Glomerular endothelial cell (primary cell): Measurements from ENCODE around the gene AHDC1. TPM values are rescaled to one million over a fixed set of nuclear protein-coding genes. Genes with fewer than 3 reads are reported as not detected.
"Not testable (repeated sequence)": the region's sequence is repeated elsewhere in the genome, so short reads cannot be mapped to it uniquely, and the experiment has no call there.

Experiments used
- DNase-seq: peaks from one replicate; pipeline ENCODE4 v3.0.0-alpha.2; 2011; ENCODE audit warnings: low read depth, low spot score; ENCODE audit errors: extremely low read depth
- total RNA-seq: library from RNA; depleted of rRNA; stranded (reverse); fragments of >200 nt; gene quantifications from 2 replicates; pipeline ENCODE4 v1.2.3, GENCODE V29; 2015

Gene AHDC1
- total RNA-seq, 1 donor from 2014 or later, result 44.1 TPM

- DNase-seq, result no peak
Measured at GRCh38 chr1:27633640-27634176, 29.8 kb upstream of the AHDC1 start.

- no peak for DNase-seq
Measured at GRCh38 chr1:27633298-27633610, 29.3 kb upstream of the AHDC1 start.

DNA sequence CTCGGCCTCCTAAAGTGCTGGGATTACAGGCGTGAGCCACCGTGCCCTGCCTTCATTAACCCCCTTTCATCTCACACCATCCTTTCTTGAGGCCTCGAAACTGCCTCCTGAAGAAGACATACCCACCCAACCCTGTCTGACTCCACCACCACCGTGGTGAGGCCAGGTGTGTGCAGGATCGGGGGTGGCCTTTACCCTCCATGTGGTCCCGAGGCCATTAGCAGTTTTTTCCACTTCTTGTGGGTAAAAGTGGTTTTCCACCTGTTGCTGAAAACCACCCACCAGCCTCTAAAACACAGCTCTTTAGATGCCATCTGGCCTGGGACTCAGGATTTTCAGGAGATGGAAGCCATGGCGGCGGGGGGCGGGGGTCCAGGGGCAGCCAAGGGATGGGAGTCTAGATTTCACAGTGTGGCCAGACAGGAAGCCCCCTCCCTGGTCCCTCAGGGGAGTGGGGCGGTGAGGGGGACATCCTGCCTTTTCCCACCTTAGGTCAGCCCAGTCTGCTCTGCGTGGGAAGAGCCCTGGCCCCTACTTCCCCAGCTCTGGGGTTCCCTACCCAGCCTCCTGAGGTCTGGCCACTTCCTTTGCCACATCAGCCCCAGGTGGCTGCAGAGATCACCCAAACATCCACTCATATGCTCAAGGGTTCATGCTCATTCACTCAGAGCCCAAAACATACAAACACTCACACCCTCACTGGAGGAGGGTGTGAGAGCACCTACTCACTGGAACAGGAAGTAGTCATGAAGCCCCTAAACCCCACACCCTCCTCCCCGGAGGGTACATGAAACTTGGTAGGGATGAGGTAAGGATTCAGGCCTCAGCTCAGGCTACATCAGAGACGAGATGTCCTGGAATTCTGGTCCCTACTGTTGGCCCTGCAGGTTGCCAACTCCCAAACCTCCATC lies 28.7 kb upstream of the AHDC1 start:
- DNase-seq, result no peak

DNA sequence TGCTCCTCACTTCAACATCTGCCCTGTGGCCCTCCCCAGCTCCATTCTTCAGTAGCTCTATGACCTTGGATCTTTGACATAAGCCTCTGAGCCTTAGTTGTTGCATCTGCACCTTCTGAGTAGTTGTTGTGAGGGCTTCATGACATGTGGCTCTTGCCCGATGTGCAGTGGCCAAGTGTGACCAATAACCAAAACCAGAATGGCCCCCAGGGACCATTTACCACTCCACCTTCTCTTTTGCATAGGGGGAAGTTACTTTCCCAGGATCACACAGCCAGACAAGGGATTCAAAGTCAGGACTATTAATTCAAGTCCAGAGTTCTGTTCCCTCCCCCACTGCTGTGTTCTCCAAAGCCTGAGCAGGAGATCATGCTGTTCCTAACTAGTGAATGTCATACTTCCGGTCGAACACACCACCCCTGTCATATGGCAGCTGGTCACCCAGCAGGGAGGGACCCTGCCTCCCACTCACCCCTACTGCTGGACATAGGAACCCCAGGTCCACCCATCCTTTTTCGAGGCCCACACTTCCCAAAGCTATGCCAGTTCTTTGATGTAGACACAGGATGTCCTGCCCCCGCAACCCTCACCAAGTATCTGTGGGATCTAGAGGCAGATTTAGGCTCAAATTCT lies 27.0 kb upstream of the AHDC1 start:
- DNase-seq, result no peak

GRCh38 chr1:27628712-27629111 lies 24.8 kb upstream of the AHDC1 start:
- DNase-seq, result no peak

DNA sequence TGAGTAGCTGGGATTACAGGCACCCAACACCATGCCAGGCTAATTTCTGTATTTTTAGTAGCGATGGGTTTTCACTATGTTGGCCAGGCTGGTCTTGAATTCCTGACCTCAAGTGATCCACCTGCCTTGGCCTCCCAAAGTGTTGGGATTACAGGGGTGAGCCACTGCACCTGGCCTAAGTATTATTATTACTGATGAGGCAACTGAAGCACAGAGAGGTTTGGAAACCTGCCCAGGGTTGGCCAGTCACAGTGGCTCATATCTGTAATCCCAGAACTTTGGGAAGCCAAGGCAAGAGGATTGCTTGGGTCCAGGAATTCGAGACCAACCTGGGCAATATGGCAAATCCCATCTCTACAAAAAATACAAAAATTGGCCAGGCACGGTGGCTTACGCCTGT lies 23.8 kb upstream of the AHDC1 start:
- DNase-seq, result not testable (repeated sequence)

DNA sequence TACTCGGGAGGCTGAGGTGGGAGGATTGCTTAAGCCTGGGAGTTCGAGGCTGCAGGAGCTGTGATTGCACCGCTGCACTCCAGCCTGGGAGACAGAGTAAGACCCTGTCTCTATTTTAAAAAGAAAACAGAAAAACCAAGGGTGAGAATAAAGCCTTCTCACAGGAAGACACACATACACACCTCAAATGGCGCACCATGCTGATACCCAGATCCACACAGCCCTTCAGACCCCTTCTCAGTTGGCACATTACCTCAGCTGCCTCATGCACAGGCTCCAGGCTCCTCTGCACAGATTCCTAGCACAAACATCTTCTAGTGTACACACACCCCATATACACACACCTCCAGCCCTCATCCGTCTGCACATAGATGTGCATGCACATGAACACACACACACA lies 23.1 kb upstream of the AHDC1 start:
- no peak for DNase-seq

DNA sequence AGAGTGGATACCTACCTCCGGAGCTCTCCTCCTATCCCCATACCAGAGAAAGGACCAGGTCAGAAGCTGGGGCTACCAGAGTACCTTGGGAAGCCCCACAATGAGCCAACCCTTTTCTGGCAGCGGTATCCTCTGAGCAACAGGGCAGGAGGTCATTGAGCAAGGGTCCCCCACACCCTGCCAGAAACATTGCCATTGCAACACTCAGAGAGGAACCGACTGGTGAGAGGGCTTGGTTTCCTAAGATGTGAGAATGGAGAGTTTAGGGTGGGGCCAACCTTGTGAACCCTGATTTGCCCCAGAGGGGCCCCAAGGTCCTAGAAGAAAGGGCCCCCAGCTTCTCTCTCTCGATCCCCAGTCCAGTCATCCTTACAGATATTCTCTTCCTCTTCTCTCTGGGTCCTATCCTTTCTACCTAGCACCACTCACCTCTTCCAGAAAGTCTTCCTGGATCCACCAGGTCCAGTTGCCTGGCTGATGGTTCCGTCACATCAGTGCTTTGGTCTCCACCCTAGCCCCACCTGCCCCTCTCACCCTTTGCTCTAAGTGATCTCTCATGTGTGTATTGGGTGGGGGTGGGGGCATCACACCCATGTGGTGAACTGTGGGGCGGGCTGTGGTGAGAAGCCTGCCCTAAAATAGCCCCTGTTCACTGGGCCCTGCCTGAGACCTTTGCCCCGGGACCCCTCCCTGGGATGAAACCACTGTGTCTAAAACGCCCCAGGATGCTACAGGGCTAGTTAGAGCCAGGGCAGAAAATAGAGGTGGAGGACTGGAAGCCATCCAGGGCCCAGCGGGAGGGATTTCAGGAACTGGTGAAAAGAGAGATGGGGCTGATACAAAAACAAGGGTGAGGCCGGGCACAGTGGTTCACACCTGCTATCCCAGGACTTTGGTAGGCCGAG lies 22.3 kb upstream of the AHDC1 start:
- DNase-seq, result no peak

DNA sequence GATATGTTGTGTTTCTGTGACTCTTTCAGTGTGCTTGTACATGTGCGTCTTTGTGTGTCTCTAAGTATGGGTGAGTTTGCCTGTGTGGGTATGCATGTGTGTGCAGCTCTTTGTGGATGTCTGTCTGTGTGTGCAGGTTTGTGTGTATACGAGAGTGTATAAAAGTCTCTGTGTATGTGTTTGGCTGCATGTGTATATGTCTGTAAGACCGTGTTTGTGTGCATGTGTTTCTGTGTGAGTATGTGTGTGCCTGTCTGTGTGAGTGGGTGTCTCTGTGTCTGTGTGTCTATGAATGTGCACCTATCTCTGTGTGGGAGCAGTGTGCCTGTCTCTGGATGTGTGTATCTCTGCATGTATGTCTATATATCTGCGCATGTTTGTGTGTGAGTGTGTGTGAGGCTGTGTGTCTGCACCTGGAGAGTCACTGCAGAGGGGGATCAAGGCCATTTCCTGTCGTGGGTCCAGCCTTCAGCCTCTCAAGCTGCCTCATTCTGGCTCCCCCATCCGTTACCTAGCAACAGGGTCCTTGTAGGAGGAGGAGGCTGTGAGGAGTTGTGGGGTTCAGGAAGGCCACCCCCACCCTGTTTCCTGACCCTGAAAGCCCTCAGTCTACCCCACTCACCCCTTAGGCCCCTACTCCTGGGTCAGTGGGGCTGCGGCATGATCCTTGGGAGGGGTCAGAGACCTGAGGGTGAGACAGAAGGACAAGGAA lies 20.7 kb upstream of the AHDC1 start:
- no peak for DNase-seq

- DNase-seq, result no peak
Measured at GRCh38 chr1:27623327-27624212, 19.6 kb upstream of the AHDC1 start.

DNA sequence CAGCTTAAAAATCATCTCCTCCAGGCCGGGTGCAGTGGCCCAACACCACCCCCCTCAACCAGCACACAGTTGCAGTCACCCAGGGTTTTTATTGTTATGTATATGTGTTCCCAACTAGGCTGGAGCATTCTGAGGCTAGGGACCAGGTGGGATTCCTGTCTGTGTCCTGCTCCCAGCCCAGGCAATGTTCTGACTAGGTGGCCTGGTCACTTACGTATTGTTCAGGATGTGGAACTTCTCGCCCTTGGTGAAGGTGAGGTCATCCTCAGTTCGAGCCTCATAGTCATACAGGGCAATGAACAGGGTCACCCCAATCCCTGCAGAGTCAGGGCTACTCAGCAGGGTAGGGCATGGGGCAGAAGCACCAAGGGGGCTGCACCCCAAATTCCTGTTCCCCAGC lies 18.9 kb upstream of the AHDC1 start:
- no peak for DNase-seq

DNA sequence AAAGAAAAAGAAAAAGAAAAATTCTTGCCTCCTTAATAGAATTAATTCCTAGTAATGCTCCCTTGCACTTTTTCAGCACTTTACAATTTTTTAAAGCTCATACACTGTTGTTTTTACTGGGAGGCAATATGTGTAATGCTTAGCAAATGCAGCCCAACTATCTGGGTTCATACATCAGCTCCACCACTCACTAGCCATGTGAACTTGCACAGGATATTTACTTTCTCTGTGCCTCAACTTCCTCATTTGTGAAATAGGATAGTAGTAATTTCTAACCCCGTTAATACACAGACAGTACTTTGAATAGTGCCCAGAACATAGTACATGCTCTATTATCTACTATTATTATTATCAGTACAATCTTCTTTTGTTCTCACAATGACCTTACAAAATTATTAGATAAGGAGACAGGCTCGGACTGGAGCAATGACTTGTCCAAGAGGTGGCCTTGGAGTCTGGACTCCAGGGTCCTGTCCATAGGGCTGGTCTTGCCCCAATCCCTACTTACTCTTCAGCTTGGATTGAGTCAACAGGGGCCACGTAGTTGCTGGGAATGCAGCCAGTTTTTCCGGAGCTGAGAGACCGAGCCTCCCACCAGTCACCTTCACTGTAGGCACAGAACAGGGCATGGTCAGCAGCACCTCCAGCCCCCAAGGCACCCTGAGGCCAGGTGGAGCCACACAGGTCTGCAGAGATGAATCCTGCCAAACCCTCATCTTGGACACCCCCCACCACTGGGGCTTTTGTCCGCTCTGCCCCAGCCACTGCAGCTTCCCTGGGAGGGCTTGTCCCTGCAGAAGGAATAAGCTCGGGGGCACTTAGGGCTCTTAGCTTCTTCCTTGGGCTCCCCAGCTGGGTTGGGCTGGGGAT lies 17.3 kb upstream of the AHDC1 start:
- no peak for DNase-seq

GRCh38 chr1:27619782-27620438 lies 16.0 kb upstream of the AHDC1 start:
- not testable (repeated sequence) for DNase-seq

DNA sequence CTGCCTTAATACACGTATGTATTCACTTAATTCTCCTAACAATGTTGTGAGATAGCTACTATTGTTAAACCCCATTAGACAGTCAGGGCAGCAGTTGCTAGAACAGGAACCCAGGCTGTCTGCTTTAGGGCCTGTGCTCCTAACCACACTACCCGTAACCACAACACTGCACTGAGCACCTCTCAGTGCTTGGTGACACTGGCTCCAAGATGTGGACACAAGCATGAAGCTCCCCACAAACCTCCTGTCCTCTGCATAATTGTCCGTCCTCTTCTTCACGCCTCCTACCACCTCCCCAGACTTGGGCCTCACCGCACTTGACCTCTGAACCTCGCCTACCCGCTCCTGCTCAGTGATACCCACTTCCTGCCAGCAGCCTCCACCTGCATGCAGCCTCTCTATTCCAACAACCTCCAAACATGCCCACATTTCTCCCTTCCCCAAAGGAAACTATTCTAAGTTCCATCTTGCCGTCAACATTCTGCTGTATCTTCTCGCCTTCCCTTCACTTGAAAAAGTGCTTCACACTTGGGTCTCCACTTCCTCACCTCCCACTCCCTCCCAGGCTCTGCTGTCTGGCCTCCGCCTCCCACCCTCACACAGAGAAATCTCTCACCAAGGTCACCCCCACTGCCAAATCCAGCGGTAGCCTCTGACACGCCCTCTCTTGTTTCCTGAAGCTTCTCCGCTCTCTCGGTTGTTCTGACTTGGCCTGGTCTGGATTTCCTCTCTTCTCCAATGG lies 14.6 kb upstream of the AHDC1 start:
- no peak for DNase-seq

DNA sequence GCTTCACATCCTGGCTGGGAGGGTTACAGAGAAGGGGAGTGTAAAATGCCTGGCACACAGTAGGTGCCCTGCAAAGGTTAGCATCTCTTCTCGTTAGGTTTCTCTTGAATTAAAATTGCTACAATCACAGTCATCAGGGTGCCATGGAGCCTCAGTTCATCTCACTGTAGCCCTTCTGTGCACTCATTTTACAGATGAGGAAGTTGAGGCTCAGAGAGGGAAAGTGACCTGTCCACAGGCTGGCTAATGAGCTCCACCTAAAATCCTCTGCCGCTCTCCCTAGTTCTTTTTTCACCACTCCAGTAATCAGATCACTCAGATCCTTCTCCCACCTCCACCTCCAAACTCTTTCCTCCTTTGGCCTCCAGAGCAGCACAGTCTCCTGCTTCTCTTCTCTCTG lies 13.5 kb upstream of the AHDC1 start:
- DNase-seq, result no peak

- DNase-seq, result no peak
Measured at GRCh38 chr1:27616441-27616840, 12.5 kb upstream of the AHDC1 start.
